ENCODE results near the gene B9D1. TPM values are rescaled to one million over a fixed set of nuclear protein-coding genes. Genes with fewer than 3 reads are reported as not detected.
A peak's percentile ranks its signal among the peaks of the same experiment; 100 is the strongest.

The B9D1 gene
- total and polyA plus RNA-seq, 4 donors: 23.5 to 47.9 (median 26.0) TPM

- peak; percentile 27 for ATAC-seq (ENCODE audit: insufficient read depth, low FRiP score)
- H3K4me1 ChIP-seq (ENCODE audit: control insufficient read depth in 5 of 5, insufficient read depth in 5 of 5, low read length in 5 of 5): peaks cover 0 to 86% (median 54%) of the 10 kb centered on the region in 5 donors
- no peak for TF ChIP-seq CTCF (IDR thresholded peaks at IDR 0.05; ENCODE audit: control extremely low read depth, extremely low read depth)
- no peak overlapping the region for H3K4me3 ChIP-seq
- peak overlapping the region; percentile 68 to 79 for H3K27ac ChIP-seq (ENCODE audit: low read depth in 1 of 2, low read length in 1 of 2)
- peaks cover 2 to 40% (median 30%) of the 10 kb centered on the region in 4 donors for H3K36me3 ChIP-seq (ENCODE audit: control insufficient read depth in 4 of 4, insufficient read depth in 4 of 4, low read length in 4 of 4)
- WGBS, 2 donors: 34 to 53% methylated on average over 20 of the region's 20 CpGs
- H3K9ac ChIP-seq (ENCODE audit: insufficient read depth in 1 of 2, low read length in 2 of 2): peak overlapping the region in 1 of 2 donors; percentile 72
- no peaks in the 10 kb centered on the region for H3K9me3 ChIP-seq (ENCODE audit: control insufficient read depth in 4 of 4, insufficient read depth in 3 of 4, low read length in 3 of 4)
- DNase-seq: peak in 2 of 3 donors; percentile 49 to 59
- no peaks in the 10 kb centered on the region for H3K27me3 ChIP-seq (ENCODE audit: control insufficient read depth in 3 of 3, insufficient read depth in 3 of 3, low read length in 2 of 3)
Measured at GRCh38 chr17:19386051-19386929, 23.8 kb upstream of the B9D1 start.

GRCh38 chr17:19385521-19385983 is 23.0 kb upstream of the B9D1 start:
- 78 to 83% methylated on average over 9 of the region's 9 CpGs for WGBS, 2 donors
- TF ChIP-seq CTCF (IDR thresholded peaks at IDR 0.05; ENCODE audit: control extremely low read depth, extremely low read depth): no peak
- Histone ChIP-seq H3K9me3 (ENCODE audit: control insufficient read depth in 4 of 4, insufficient read depth in 3 of 4, low read length in 3 of 4) (peaks cover 0 to 2% (median 0%) of the 10 kb centered on the region in 4 donors), H3K4me1 (ENCODE audit: control insufficient read depth in 5 of 5, insufficient read depth in 5 of 5, low read length in 5 of 5) (peaks cover 0 to 79% (median 49%) of the 10 kb centered on the region in 5 donors), H3K27ac (ENCODE audit: low read depth in 1 of 2, low read length in 1 of 2) (peak overlapping the region; percentile 51 to 69), H3K36me3 (ENCODE audit: control insufficient read depth in 4 of 4, insufficient read depth in 4 of 4, low read length in 4 of 4) (peaks cover 3 to 47% (median 37%) of the 10 kb centered on the region in 4 donors), H3K9ac (ENCODE audit: insufficient read depth in 1 of 2, low read length in 2 of 2) (peak overlapping the region in 1 of 2 donors; percentile 36), H3K4me3 (no peak overlapping the region), H3K27me3 (ENCODE audit: control insufficient read depth in 3 of 3, insufficient read depth in 3 of 3, low read length in 2 of 3) (no peaks in the 10 kb centered on the region)
- DNase-seq (no peak), ATAC-seq (ENCODE audit: insufficient read depth, low FRiP score) (no peak)

- ATAC-seq (ENCODE audit: insufficient read depth, low FRiP score) (peak; percentile 45), DNase-seq (peak; percentile 98 to 99 (median 99))
- H3K36me3 ChIP-seq (ENCODE audit: control insufficient read depth in 4 of 4, insufficient read depth in 4 of 4, low read length in 4 of 4): peaks cover 3 to 51% (median 44%) of the 10 kb centered on the region in 4 donors
- TF ChIP-seq CTCF (IDR thresholded peaks at IDR 0.05; ENCODE audit: control extremely low read depth, extremely low read depth): no peak
- peak overlapping the region; percentile 51 to 69 for H3K27ac ChIP-seq (ENCODE audit: low read depth in 1 of 2, low read length in 1 of 2)
- H3K9me3 ChIP-seq (ENCODE audit: control insufficient read depth in 4 of 4, insufficient read depth in 3 of 4, low read length in 3 of 4): peaks cover 0 to 2% (median 0%) of the 10 kb centered on the region in 4 donors
- H3K4me1 ChIP-seq (ENCODE audit: control insufficient read depth in 5 of 5, insufficient read depth in 5 of 5, low read length in 5 of 5): peaks cover 0 to 76% (median 48%) of the 10 kb centered on the region in 5 donors
- H3K9ac ChIP-seq (ENCODE audit: insufficient read depth in 1 of 2, low read length in 2 of 2): no peak overlapping the region
- H3K4me3 ChIP-seq: no peak overlapping the region
- H3K27me3 ChIP-seq (ENCODE audit: control insufficient read depth in 3 of 3, insufficient read depth in 3 of 3, low read length in 2 of 3): no peaks in the 10 kb centered on the region
- WGBS, 2 donors: 31 to 53% methylated on average over 16 of the region's 16 CpGs
Measured at GRCh38 chr17:19384723-19385391, 22.3 kb upstream of the B9D1 start.
